ENCODE results near the gene GHR.

- TF ChIP-seq CTCF (IDR thresholded peaks at IDR 0.05) (no peak), POLR2A (IDR thresholded peaks at IDR 0.05) (no peak)
Observed at GRCh38 chr5:42515504-42515903, 92.3 kb downstream of the GHR start.
